HepG2 (cell line): ENCODE measurements around the gene STRADB. TPM values are rescaled to one million over a fixed set of nuclear protein-coding genes. Genes with fewer than 3 reads are reported as not detected.
A peak's percentile ranks its signal among the peaks of the same experiment; 100 is the strongest.

ENCODE experiments used
- AKNA ChIP-seq: sonication (generic); formaldehyde crosslinking; IDR thresholded peaks from 2 replicates; pipeline ENCODE4 v1.4.0; 2020; ENCODE audit warnings: missing genetic modification reagents, borderline replicate concordance
- ARID2 ChIP-seq: sonication (generic); formaldehyde crosslinking; IDR thresholded peaks from 2 replicates; pipeline ENCODE4 v1.8.1; 2022; ENCODE audit warnings: mild to moderate bottlenecking, missing genetic modification reagents, borderline replicate concordance
- CCDC6 ChIP-seq: sonication (generic); formaldehyde crosslinking; IDR thresholded peaks from 2 replicates; pipeline ENCODE4 v1.8.1; 2022; ENCODE audit warnings: mild to moderate bottlenecking, missing genetic modification reagents, moderate library complexity
- ETV6 ChIP-seq: sonication (generic); formaldehyde crosslinking; conservative IDR thresholded peaks from 2 replicates; pipeline ENCODE4 v1.4.0; 2020; ENCODE audit warnings: missing genetic modification reagents
- GPN1 ChIP-seq: sonication (generic); formaldehyde crosslinking; IDR thresholded peaks from 2 replicates; pipeline ENCODE4 v1.5.1; 2020; ENCODE audit warnings: missing genetic modification reagents, borderline replicate concordance
- HOXA7 ChIP-seq: sonication (generic); formaldehyde crosslinking; IDR thresholded peaks from 2 replicates; pipeline ENCODE4 v1.8.1; 2022; ENCODE audit warnings: mild to moderate bottlenecking, missing genetic modification reagents, moderate library complexity
- IKZF4 ChIP-seq: sonication (generic); formaldehyde crosslinking; IDR thresholded peaks from 2 replicates; pipeline ENCODE4 v1.5.1; 2020; ENCODE audit warnings: borderline replicate concordance, mild to moderate bottlenecking, low read depth, missing genetic modification reagents; ENCODE audit errors: not compliant biosample characterization
- KMT2B ChIP-seq: IDR thresholded peaks from 2 replicates; pipeline ENCODE4 v1.6.1; 2016; ENCODE audit warnings: missing genetic modification reagents, missing compliant biosample characterization
- MTF1 ChIP-seq: sonication (generic); formaldehyde crosslinking; IDR thresholded peaks from 2 replicates; pipeline ENCODE4 v1.5.0; 2020; ENCODE audit warnings: missing genetic modification reagents
- PITX1 ChIP-seq: sonication (generic); formaldehyde crosslinking; IDR thresholded peaks from 2 replicates; pipeline ENCODE4 v1.5.1; 2020; ENCODE audit warnings: mild to moderate bottlenecking, missing genetic modification reagents
- RBM39 ChIP-seq: fragments of 200-400 bp; formaldehyde crosslinking; IDR thresholded peaks from one replicate; pipeline ENCODE4 v1.6.1; 2018; ENCODE audit warnings: antibody characterized with exemption, mild to moderate bottlenecking, low read depth, low read length; ENCODE audit not compliant: poor library complexity, severe bottlenecking
- SIX4 ChIP-seq: sonication (generic); formaldehyde crosslinking; IDR thresholded peaks from 2 replicates; pipeline ENCODE4 v1.4.0; 2020; ENCODE audit warnings: missing genetic modification reagents
- SMAD9 ChIP-seq: sonication (generic); formaldehyde crosslinking; IDR thresholded peaks from 2 replicates; pipeline ENCODE4 v1.5.1; 2020; ENCODE audit warnings: mild to moderate bottlenecking, missing genetic modification reagents
- SOX13 ChIP-seq, 3 experiments: fragments of 450-650 bp in 1 of 3; sonication (generic) in 1 of 3; formaldehyde crosslinking in 1 of 3; IDR thresholded peaks in 2 of 3; conservative IDR thresholded peaks in 1 of 3; 2 replicates each; pipeline versions ENCODE4 v1.5.0 to v1.6.1; 2016 to 2020; ENCODE audit warnings: antibody characterized with exemption in 1 of 3, mild to moderate bottlenecking in 1 of 3, missing compliant biosample characterization in 1 of 3, missing genetic modification reagents in 1 of 3, moderate library complexity in 1 of 3
- ZNF816 ChIP-seq: sonication (generic); formaldehyde crosslinking; IDR thresholded peaks from 2 replicates; pipeline ENCODE4 v1.8.0; 2022; ENCODE audit warnings: missing genetic modification reagents, mild to moderate bottlenecking, borderline replicate concordance
- polyA plus RNA-seq, 8 experiments: library from polyadenylated mRNA; depleted of rRNA in 3 of 8; stranded (reverse) in 7 of 8; unstranded in 1 of 8; fragments of >200 nt; fragmentation: Illumina TruSeq in 4 of 8; extraction: Trizol in 4 of 8; gene quantifications; 2 replicates each; pipeline versions ENCODE4 v1.2.1 to v1.2.3, GENCODE V29; 2011 to 2016; ENCODE audit warnings: low read depth in 4 of 8, missing spikeins in 1 of 8, mixed read lengths in 1 of 8; ENCODE audit not compliant: insufficient read depth in 1 of 8
- total RNA-seq, 5 experiments: library from RNA; depleted of rRNA; stranded (reverse); fragments of >200 nt; fragmentation: Illumina TruSeq; extraction: Trizol; gene quantifications; 2 replicates each; pipeline ENCODE4 v1.2.3, GENCODE V29; 2016; ENCODE audit warnings: low read depth in 1 of 5
- TF ChIP-seq, protein P1 (sequence below): sonication (generic); formaldehyde crosslinking; IDR thresholded peaks from 2 replicates; pipeline ENCODE4 v1.5.1; 2020; ENCODE audit warnings: mild to moderate bottlenecking, missing genetic modification reagents, borderline replicate concordance
- TF ChIP-seq, protein P2 (sequence below): sonication (generic); formaldehyde crosslinking; IDR thresholded peaks from 2 replicates; pipeline ENCODE4 v1.8.1; 2023; ENCODE audit warnings: missing genetic modification reagents, mild to moderate bottlenecking, borderline replicate concordance

STRADB gene
- total and polyA plus RNA-seq, 2 of the 13 experiments (the other 11 are each of a cell fraction or from before 2014, with no cell fraction given), result 34.1 to 66.6 TPM

- TF ChIP-seq, protein P1, sequence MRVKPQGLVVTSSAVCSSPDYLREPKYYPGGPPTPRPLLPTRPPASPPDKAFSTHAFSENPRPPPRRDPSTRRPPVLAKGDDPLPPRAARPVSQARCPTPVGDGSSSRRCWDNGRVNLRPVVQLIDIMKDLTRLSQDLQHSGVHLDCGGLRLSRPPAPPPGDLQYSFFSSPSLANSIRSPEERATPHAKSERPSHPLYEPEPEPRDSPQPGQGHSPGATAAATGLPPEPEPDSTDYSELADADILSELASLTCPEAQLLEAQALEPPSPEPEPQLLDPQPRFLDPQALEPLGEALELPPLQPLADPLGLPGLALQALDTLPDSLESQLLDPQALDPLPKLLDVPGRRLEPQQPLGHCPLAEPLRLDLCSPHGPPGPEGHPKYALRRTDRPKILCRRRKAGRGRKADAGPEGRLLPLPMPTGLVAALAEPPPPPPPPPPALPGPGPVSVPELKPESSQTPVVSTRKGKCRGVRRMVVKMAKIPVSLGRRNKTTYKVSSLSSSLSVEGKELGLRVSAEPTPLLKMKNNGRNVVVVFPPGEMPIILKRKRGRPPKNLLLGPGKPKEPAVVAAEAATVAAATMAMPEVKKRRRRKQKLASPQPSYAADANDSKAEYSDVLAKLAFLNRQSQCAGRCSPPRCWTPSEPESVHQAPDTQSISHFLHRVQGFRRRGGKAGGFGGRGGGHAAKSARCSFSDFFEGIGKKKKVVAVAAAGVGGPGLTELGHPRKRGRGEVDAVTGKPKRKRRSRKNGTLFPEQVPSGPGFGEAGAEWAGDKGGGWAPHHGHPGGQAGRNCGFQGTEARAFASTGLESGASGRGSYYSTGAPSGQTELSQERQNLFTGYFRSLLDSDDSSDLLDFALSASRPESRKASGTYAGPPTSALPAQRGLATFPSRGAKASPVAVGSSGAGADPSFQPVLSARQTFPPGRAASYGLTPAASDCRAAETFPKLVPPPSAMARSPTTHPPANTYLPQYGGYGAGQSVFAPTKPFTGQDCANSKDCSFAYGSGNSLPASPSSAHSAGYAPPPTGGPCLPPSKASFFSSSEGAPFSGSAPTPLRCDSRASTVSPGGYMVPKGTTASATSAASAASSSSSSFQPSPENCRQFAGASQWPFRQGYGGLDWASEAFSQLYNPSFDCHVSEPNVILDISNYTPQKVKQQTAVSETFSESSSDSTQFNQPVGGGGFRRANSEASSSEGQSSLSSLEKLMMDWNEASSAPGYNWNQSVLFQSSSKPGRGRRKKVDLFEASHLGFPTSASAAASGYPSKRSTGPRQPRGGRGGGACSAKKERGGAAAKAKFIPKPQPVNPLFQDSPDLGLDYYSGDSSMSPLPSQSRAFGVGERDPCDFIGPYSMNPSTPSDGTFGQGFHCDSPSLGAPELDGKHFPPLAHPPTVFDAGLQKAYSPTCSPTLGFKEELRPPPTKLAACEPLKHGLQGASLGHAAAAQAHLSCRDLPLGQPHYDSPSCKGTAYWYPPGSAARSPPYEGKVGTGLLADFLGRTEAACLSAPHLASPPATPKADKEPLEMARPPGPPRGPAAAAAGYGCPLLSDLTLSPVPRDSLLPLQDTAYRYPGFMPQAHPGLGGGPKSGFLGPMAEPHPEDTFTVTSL (CRISPR knock-in tag), result no peak; the same call in 1 of the 2 replicates
- TF ChIP-seq ARID2 (CRISPR knock-in tag) (no peak), KMT2B (peak; percentile 100), RBM39 (peak; percentile 88), CCDC6 (peak; percentile 89), ZNF816 (CRISPR knock-in tag) (peak; percentile 82; the same call in 1 of the 2 replicates), ETV6 (CRISPR knock-in tag) (peak; percentile 31), HOXA7 (CRISPR knock-in tag) (no peak), GPN1 (CRISPR knock-in tag) (no peak), SIX4 (CRISPR knock-in tag) (peak; percentile 78), SOX13 (IDR thresholded peaks at IDR 0.05) (peak; percentile 24; the same call in 1 of the 2 replicates), SOX13 (CRISPR knock-in tag; conservative IDR thresholded peaks at IDR 0.05 in 1 of 2, IDR thresholded peaks at IDR 0.05 in 1 of 2) (peak in 1 of 2 experiments; percentile 56; a peak in 1 of 4 replicates), IKZF4 (no peak), PITX1 (0 out of 2 replicates have a peak, but pooled peaks have one; percentile 48), MTF1 (CRISPR knock-in tag) (no peak), AKNA (no peak), SMAD9 (CRISPR knock-in tag) (peak; percentile 72; the same call in 1 of the 2 replicates)
- TF ChIP-seq, protein P2, sequence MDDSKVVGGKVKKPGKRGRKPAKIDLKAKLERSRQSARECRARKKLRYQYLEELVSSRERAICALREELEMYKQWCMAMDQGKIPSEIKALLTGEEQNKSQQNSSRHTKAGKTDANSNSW (CRISPR knock-in tag), result peak; percentile 65
Observed at GRCh38 chr2:201451292-201452057, at the start of gene STRADB, which contains the start of gene TRAK2 (continued).
